Caco-2 (cell line): ENCODE results near the gene GC. TPM values are rescaled to one million over a fixed set of nuclear protein-coding genes. Genes with fewer than 3 reads are reported as not detected.

ENCODE experiments used
- BruUV-seq: library from RNA; stranded (reverse); fragments of 400-500 nt; replicated peaks from 2 replicates; lab custom pipeline; 2021; lab: Mats Ljungman, UMichigan
- CTCF ChIA-PET: fragments of 300-600 bp; sonication (Branson Sonifier 250); formaldehyde crosslinking; loops from one replicate; lab custom pipeline; 2022; ENCODE audit warnings: antibody characterized with exemption; lab: Charles Lee
- POLR2A ChIA-PET: fragments of 300-600 bp; sonication (Branson Sonifier 250); formaldehyde crosslinking; loops from one replicate; lab custom pipeline; 2022; ENCODE audit warnings: antibody characterized with exemption; lab: Charles Lee
- DNase-seq, 2 experiments: peaks; one replicate each; pipeline versions ENCODE4 v3.0.0 to v3.0.0-alpha.2; 2020 to 2022
- H3K27me3 ChIP-seq: replicated peaks from 2 replicates; pipeline ENCODE4 v1.6.0; 2011; ENCODE audit warnings: low read length; ENCODE audit not compliant: control insufficient read depth, insufficient read depth
- H3K36me3 ChIP-seq: 2 replicates; pipeline ENCODE4 v1.5.1; 2011; ENCODE audit warnings: low read length; ENCODE audit not compliant: control insufficient read depth, insufficient read depth
- H3K4me1 ChIP-seq: fragments of 250-450 bp; sonication (Bioruptor Pico); 2 replicates; pipeline ENCODE4 v1.5.1; 2020; ENCODE audit warnings: mild to moderate bottlenecking
- H3K4me3 ChIP-seq: 2 replicates; pipeline ENCODE4 v1.5.1; 2011; ENCODE audit warnings: low read depth, mild to moderate bottlenecking, control low read depth, low read length
- H3K9me3 ChIP-seq: fragments of 250-450 bp; sonication (Bioruptor Pico); 2 replicates; pipeline ENCODE4 v1.5.1; 2020; ENCODE audit warnings: mild to moderate bottlenecking, moderate library complexity
- H3K27ac Mint-ChIP-seq: one replicate; pipeline ENCODE4 v1.8.0; 2022; ENCODE audit warnings: mixed read lengths; ENCODE audit not compliant: unreplicated experiment
- H3K27me3 Mint-ChIP-seq: one replicate; pipeline ENCODE4 v1.8.0; 2022; ENCODE audit warnings: mixed read lengths; ENCODE audit not compliant: insufficient read depth, unreplicated experiment
- H3K36me3 Mint-ChIP-seq: one replicate; pipeline ENCODE4 v1.8.0; 2022; ENCODE audit warnings: mild to moderate bottlenecking, mixed read lengths; ENCODE audit not compliant: insufficient read depth, unreplicated experiment
- H3K4me1 Mint-ChIP-seq: one replicate; pipeline ENCODE4 v1.8.0; 2022; ENCODE audit warnings: low read depth, mixed read lengths; ENCODE audit not compliant: unreplicated experiment
- H3K4me3 Mint-ChIP-seq: one replicate; pipeline ENCODE4 v1.8.0; 2022; ENCODE audit warnings: mild to moderate bottlenecking, moderate library complexity, mixed read lengths; ENCODE audit not compliant: unreplicated experiment
- H3K9me3 Mint-ChIP-seq: one replicate; pipeline ENCODE4 v1.8.0; 2022; ENCODE audit warnings: mixed read lengths; ENCODE audit not compliant: unreplicated experiment
- CTCF ChIP-seq, 2 experiments: fragments of 200-600 bp in 1 of 2; IDR thresholded peaks; 1 replicate in 1 of 2; 2 replicates in 1 of 2; pipeline versions ENCODE4 v1.5.1 to v1.8.0; 2011 to 2022; ENCODE audit warnings: antibody characterized with exemption in 1 of 2, control low read depth in 1 of 2, inconsistent platforms in 1 of 2, low read depth in 1 of 2, low read length in 1 of 2, mild to moderate bottlenecking in 1 of 2, moderate library complexity in 1 of 2; ENCODE audit not compliant: insufficient read depth in 1 of 2, severe bottlenecking in 1 of 2, unreplicated experiment in 1 of 2
- intact Hi-C: fragments of 100-400 bp; cut with micrococcal nuclease; formaldehyde crosslinking; loops from one replicate; pipeline ENCODE4 v1.10.0; 2022; ENCODE audit not compliant: unreplicated experiment
- total RNA-seq: library from RNA; stranded (reverse); gene quantifications from 2 replicates; pipeline ENCODE4 v1.2.3, GENCODE V29; 2022

Gene GC
- total RNA-seq, 1 experiment from 2014 or later = not detected

- no peaks in the 10 kb centered on the region for H3K36me3 ChIP-seq
- no peak for DNase-seq
- Mint-ChIP-seq H3K27ac (no peak overlapping the region), H3K27me3 (no peaks in the 10 kb centered on the region), H3K36me3 (no peaks in the 10 kb centered on the region), H3K4me3 (no peak overlapping the region), H3K4me1 (no peaks in the 10 kb centered on the region), H3K9me3 (no peaks in the 10 kb centered on the region)
- CTCF ChIA-PET = no interaction called here
- no peaks in the 10 kb centered on the region for H3K27me3 ChIP-seq
- no peak for TF ChIP-seq CTCF (IDR thresholded peaks at IDR 0.05; ENCODE audit: insufficient read depth in 1 of 2, low read depth in 1 of 2, low read length in 1 of 2, severe bottlenecking in 1 of 2, unreplicated experiment in 1 of 2)
- intact Hi-C loops = loop anchor here (5.0 kb wide), 1 partner anchor 528 kb away; no protein-coding TSS in a partner anchor
- POLR2A ChIA-PET = no interaction called here
- no TSS peak for BruUV-seq
- H3K9me3 ChIP-seq = no peaks in the 10 kb centered on the region
- no peak overlapping the region for H3K4me3 ChIP-seq
- no peaks in the 10 kb centered on the region for H3K4me1 ChIP-seq
Measured at GRCh38 chr4:71774136-71774535, 9.7 kb downstream of the GC start.

- no peak for DNase-seq
- Histone ChIP-seq H3K36me3 (no peaks in the 10 kb centered on the region), H3K4me1 (no peaks in the 10 kb centered on the region), H3K9me3 (no peaks in the 10 kb centered on the region), H3K27me3 (no peaks in the 10 kb centered on the region), H3K4me3 (no peak overlapping the region)
- TF ChIP-seq CTCF (IDR thresholded peaks at IDR 0.05; ENCODE audit: insufficient read depth in 1 of 2, low read depth in 1 of 2, low read length in 1 of 2, severe bottlenecking in 1 of 2, unreplicated experiment in 1 of 2) = no peak
- intact Hi-C loops = loop anchor here (5.0 kb wide), 1 partner anchor 529 kb away; no protein-coding TSS in a partner anchor
- H3K27me3 Mint-ChIP-seq = no peaks in the 10 kb centered on the region
- BruUV-seq = no TSS peak
- ChIA-PET POLR2A (no interaction called here), CTCF (interaction anchor here (1.0 kb wide), 1 partner anchor 470 kb away, joined by 5 read pairs; no protein-coding TSS in a partner anchor)
- H3K27ac Mint-ChIP-seq = no peak overlapping the region
- H3K4me3 Mint-ChIP-seq = no peak overlapping the region
- no peaks in the 10 kb centered on the region for H3K4me1 Mint-ChIP-seq
- H3K36me3 Mint-ChIP-seq = no peaks in the 10 kb centered on the region
- H3K9me3 Mint-ChIP-seq = no peaks in the 10 kb centered on the region
Measured at GRCh38 chr4:71773004-71773403, 10.9 kb downstream of the GC start.

- Mint-ChIP-seq H3K27me3 (no peaks in the 10 kb centered on the region), H3K4me3 (no peak overlapping the region), H3K4me1 (no peaks in the 10 kb centered on the region), H3K27ac (no peak overlapping the region), H3K9me3 (no peaks in the 10 kb centered on the region), H3K36me3 (no peaks in the 10 kb centered on the region)
- Histone ChIP-seq H3K27me3 (no peaks in the 10 kb centered on the region), H3K9me3 (no peaks in the 10 kb centered on the region), H3K4me3 (no peak overlapping the region), H3K36me3 (no peaks in the 10 kb centered on the region), H3K4me1 (no peaks in the 10 kb centered on the region)
- ChIA-PET POLR2A (no interaction called here), CTCF (interaction anchor here (1.0 kb wide), 1 partner anchor 471 kb away, joined by 5 read pairs; no protein-coding TSS in a partner anchor)
- TF ChIP-seq CTCF (IDR thresholded peaks at IDR 0.05; ENCODE audit: insufficient read depth in 1 of 2, low read depth in 1 of 2, low read length in 1 of 2, severe bottlenecking in 1 of 2, unreplicated experiment in 1 of 2) = peak in 1 of 2 experiments; percentile 18
- intact Hi-C loops = loop anchor here (1.0 to 5.0 kb wide), 2 partner anchors 169 to 530 kb away; no protein-coding TSS in a partner anchor
- no TSS peak for BruUV-seq
- DNase-seq = no peak
Measured at GRCh38 chr4:71772592-71772991, 11.3 kb downstream of the GC start.
